Neuronal stem cell (in vitro differentiated cells): ENCODE measurements around the gene NME7.

Experiments
- DNase-seq: peaks from one replicate; pipeline ENCODE4 v3.0.0-alpha.2; 2013; ENCODE audit warnings: low spot score
- H2AFZ ChIP-seq: one replicate; pipeline ENCODE4 v1.6.1; 2013; ENCODE audit warnings: mild to moderate bottlenecking, low read length, inconsistent platforms
- H2AK5ac ChIP-seq: 2 replicates; pipeline ENCODE4 v1.6.1; 2013; ENCODE audit warnings: low read depth, mild to moderate bottlenecking, inconsistent platforms, low read length, moderate library complexity, mixed read lengths
- H2BK120ac ChIP-seq: 2 replicates; pipeline ENCODE4 v1.6.1; 2013; ENCODE audit warnings: low read depth, mild to moderate bottlenecking, inconsistent platforms, low read length, moderate library complexity, mixed read lengths
- H2BK12ac ChIP-seq: one replicate; pipeline ENCODE4 v1.6.1; 2013; ENCODE audit warnings: low read length, inconsistent platforms
- H2BK15ac ChIP-seq: 2 replicates; pipeline ENCODE4 v1.6.1; 2013; ENCODE audit warnings: mild to moderate bottlenecking, low read length, inconsistent platforms, mixed read lengths
- H2BK5ac ChIP-seq: one replicate; pipeline ENCODE4 v1.6.1; 2013; ENCODE audit warnings: inconsistent platforms, mild to moderate bottlenecking, low read length, moderate library complexity
- H3K14ac ChIP-seq: one replicate; pipeline ENCODE4 v1.6.1; 2013; ENCODE audit warnings: low read length, inconsistent platforms
- H3K18ac ChIP-seq: 2 replicates; pipeline ENCODE4 v1.6.1; 2013; ENCODE audit warnings: low read length, inconsistent platforms
- H3K23ac ChIP-seq: 2 replicates; pipeline ENCODE4 v1.6.1; 2013; ENCODE audit warnings: low read depth, mild to moderate bottlenecking, mixed read lengths, low read length, inconsistent platforms; ENCODE audit not compliant: poor library complexity
- H3K27ac ChIP-seq: replicated peaks from 3 replicates; pipeline ENCODE4 v1.5.1; 2013; ENCODE audit warnings: low read length, inconsistent platforms
- H3K27me3 ChIP-seq, 3 experiments: 2 replicates each; pipeline ENCODE4 v1.6.1; 2013; ENCODE audit warnings: low read length in 3 of 3, mild to moderate bottlenecking in 2 of 3, inconsistent platforms in 1 of 3, low read depth in 1 of 3, mixed read lengths in 1 of 3, moderate library complexity in 1 of 3; ENCODE audit not compliant: control insufficient read depth in 3 of 3, insufficient read depth in 3 of 3
- H3K36me3 ChIP-seq, 2 donors: replicated peaks in 1 of 2; 2 replicates each; pipeline ENCODE4 v1.6.1; 2013; ENCODE audit warnings: low read length in 2 of 2; ENCODE audit not compliant: control insufficient read depth in 2 of 2, insufficient read depth in 2 of 2
- H3K4ac ChIP-seq: 2 replicates; pipeline ENCODE4 v1.6.1; 2013; ENCODE audit warnings: inconsistent platforms, mild to moderate bottlenecking, low read length, moderate library complexity
- H3K4me1 ChIP-seq, 2 donors: 1 replicate in 1 of 2; 2 replicates in 1 of 2; pipeline ENCODE4 v1.6.1; 2013; ENCODE audit warnings: low read length in 2 of 2, low read depth in 1 of 2; ENCODE audit not compliant: control insufficient read depth in 2 of 2, insufficient read depth in 1 of 2
- H3K4me2 ChIP-seq: one replicate; pipeline ENCODE4 v1.6.1; 2013; ENCODE audit warnings: mild to moderate bottlenecking, low read length, inconsistent platforms; ENCODE audit not compliant: insufficient read depth, poor library complexity, severe bottlenecking
- H3K4me3 ChIP-seq, 2 donors: 2 replicates each; pipeline ENCODE4 v1.5.1; 2013; ENCODE audit warnings: low read length in 2 of 2, mild to moderate bottlenecking in 2 of 2, inconsistent platforms in 1 of 2, moderate library complexity in 1 of 2
- H3K79me1 ChIP-seq: one replicate; pipeline ENCODE4 v1.6.1; 2013; ENCODE audit warnings: low read depth, mild to moderate bottlenecking, inconsistent platforms, low read length, moderate library complexity
- H3K9ac ChIP-seq: one replicate; pipeline ENCODE4 v1.6.1; 2013; ENCODE audit warnings: mild to moderate bottlenecking, low read depth, low read length, inconsistent platforms; ENCODE audit not compliant: poor library complexity
- H3K9me3 ChIP-seq, 2 donors: replicated peaks in 1 of 2; 2 replicates each; pipeline versions ENCODE3 to v1.6.1; 2013; ENCODE audit warnings: low read length in 2 of 2, mild to moderate bottlenecking in 2 of 2, inconsistent platforms in 1 of 2, low read depth in 1 of 2, mixed read lengths in 1 of 2, moderate library complexity in 1 of 2; ENCODE audit not compliant: control insufficient read depth in 2 of 2, insufficient read depth in 1 of 2
- H4K8ac ChIP-seq: one replicate; pipeline ENCODE4 v1.6.1; 2013; ENCODE audit warnings: low read depth, mild to moderate bottlenecking, inconsistent platforms, low read length, moderate library complexity
- H4K91ac ChIP-seq: one replicate; pipeline ENCODE4 v1.6.1; 2013; ENCODE audit warnings: low read length, low read depth, mild to moderate bottlenecking, inconsistent platforms; ENCODE audit not compliant: poor library complexity
- WGBS, 2 donors: extraction: QIAGEN DNeasy Blood & Tissue Kit; methylation state at CpG; one replicate each; pipeline ENCODE4 v1.1.7; 2013; ENCODE audit warnings: missing lambda C conversion rate in 2 of 2, mixed read lengths in 1 of 2; ENCODE audit not compliant: insufficient read length in 2 of 2, insufficient replicate concordance in 1 of 2; ENCODE audit errors: extremely low coverage in 2 of 2; 5-methylcytosine and 5-hydroxymethylcytosine counted together

NME7 gene

DNA sequence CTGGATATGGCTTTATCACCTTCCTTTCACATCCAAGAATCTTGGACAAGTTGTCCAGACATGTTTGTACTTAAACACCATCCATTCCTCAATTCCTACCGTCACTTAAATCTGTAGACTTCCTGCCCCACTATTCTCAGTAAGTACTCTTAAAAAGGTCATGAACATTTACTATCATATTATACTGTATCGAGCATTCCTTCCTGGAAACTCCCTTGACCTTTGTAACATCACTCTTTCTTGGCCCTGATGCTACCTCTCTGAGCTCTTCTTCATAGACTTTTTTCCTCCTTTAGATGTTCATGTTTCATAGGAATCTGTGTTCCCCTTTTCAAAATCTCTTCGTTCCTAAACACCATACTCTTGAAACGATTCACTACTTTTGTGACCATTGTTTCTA is 15.9 kb upstream of the NME7 start:
- Histone ChIP-seq H3K36me3 (peaks cover 6 to 88% of the 10 kb centered on the region in 2 donors), H3K4me2 (no peak overlapping the region), H3K14ac (no peak overlapping the region), H2BK12ac (no peak overlapping the region), H3K9ac (no peak overlapping the region), H4K8ac (no peak overlapping the region), H2BK120ac (no peak overlapping the region), H2BK5ac (no peak overlapping the region), H3K23ac (no peak overlapping the region), H3K4ac (no peak overlapping the region), H3K79me1 (no peaks in the 10 kb centered on the region), H2AK5ac (no peak overlapping the region), H3K18ac (no peak overlapping the region), H2BK15ac (no peak overlapping the region), H4K91ac (no peak overlapping the region), H2AFZ (no peak overlapping the region), H3K27ac (no peak overlapping the region), H3K27me3 (no peaks in the 10 kb centered on the region), H3K4me1 (no peaks in the 10 kb centered on the region), H3K9me3 (no peaks in the 10 kb centered on the region), H3K4me3 (no peak overlapping the region)
- WGBS, 2 donors = no CpG with 5 or more reads among the region's 4 CpGs
- no peak for DNase-seq

DNA sequence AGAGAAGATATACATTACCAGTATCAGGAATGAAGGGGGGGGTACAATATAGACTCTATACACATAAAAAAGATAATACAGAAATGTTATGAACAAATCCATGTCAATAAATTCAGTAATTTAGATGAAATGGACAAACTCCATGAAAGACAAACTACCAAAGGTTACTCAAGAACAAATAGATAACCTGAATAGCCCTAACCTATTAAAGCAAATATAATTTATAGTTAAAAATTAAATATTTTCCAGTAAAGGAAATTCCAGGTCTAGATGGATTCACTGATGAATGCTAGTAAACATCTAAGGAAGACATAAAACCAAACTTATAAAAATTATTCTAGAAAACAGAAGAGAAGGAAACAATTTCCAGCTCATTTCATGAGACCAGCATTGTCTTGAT is 13.6 kb upstream of the NME7 start:
- Histone ChIP-seq H3K9ac (no peak overlapping the region), H3K4me2 (no peak overlapping the region), H3K18ac (no peak overlapping the region), H2AK5ac (no peak overlapping the region), H3K79me1 (no peaks in the 10 kb centered on the region), H3K23ac (no peak overlapping the region), H2BK5ac (no peak overlapping the region), H3K36me3 (peaks cover 8 to 91% of the 10 kb centered on the region in 2 donors), H3K9me3 (no peaks in the 10 kb centered on the region), H2BK15ac (no peak overlapping the region), H3K27ac (no peak overlapping the region), H4K91ac (no peak overlapping the region), H2AFZ (no peak overlapping the region), H3K4me3 (no peak overlapping the region), H3K14ac (no peak overlapping the region), H3K27me3 (no peaks in the 10 kb centered on the region), H2BK12ac (no peak overlapping the region), H3K4me1 (no peaks in the 10 kb centered on the region), H2BK120ac (no peak overlapping the region), H3K4ac (no peak overlapping the region), H4K8ac (no peak overlapping the region)
- no peak for DNase-seq

DNA sequence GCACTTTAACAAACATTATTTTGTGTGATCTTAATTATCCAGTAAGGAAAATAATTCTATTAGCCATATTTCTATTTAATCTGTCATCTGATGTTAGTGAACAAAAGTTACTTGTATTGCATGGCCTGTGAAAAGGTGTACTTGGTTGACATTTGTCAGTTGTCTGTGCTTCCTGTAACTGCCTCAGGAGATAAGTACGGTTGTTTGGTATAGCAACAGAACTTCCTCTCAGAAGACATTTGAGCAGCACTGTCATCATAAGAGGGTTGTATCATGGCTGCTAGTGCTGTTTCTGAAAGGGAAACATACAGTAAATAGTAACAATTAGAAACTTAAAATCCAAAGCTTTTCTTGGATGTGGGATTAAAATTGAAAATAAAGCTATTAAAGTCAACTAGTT is 3.8 kb upstream of the NME7 start:
- H2BK15ac ChIP-seq = no peak overlapping the region
- no peak overlapping the region for H2AK5ac ChIP-seq
- H4K8ac ChIP-seq = no peak overlapping the region
- H3K9me3 ChIP-seq = no peaks in the 10 kb centered on the region
- H2BK5ac ChIP-seq = no peak overlapping the region
- H3K4me2 ChIP-seq = no peak overlapping the region
- no peak overlapping the region for H3K14ac ChIP-seq
- H3K4me3 ChIP-seq = no peak overlapping the region
- H3K9ac ChIP-seq = no peak overlapping the region
- no peak overlapping the region for H3K23ac ChIP-seq
- H3K27ac ChIP-seq = no peak overlapping the region
- no peak for DNase-seq
- peaks cover 2 to 5% of the 10 kb centered on the region in 2 donors for H3K4me1 ChIP-seq
- no peak overlapping the region for H2BK120ac ChIP-seq
- no peak overlapping the region for H4K91ac ChIP-seq
- H3K79me1 ChIP-seq = peaks cover 4% of the 10 kb centered on the region
- no peak overlapping the region for H3K18ac ChIP-seq
- H3K4ac ChIP-seq = no peak overlapping the region
- peaks cover under 1 to 50% of the 10 kb centered on the region in 2 donors for H3K36me3 ChIP-seq
- H3K27me3 ChIP-seq = no peaks in the 10 kb centered on the region
- H2BK12ac ChIP-seq = no peak overlapping the region
- no peak overlapping the region for H2AFZ ChIP-seq
- no CpG with 5 or more reads among the region's 1 CpG for WGBS, 2 donors

- no peak for DNase-seq
- Histone ChIP-seq H3K14ac (peak overlapping the region; percentile 56), H2AK5ac (no peak overlapping the region), H2BK15ac (no peak overlapping the region), H3K4me3 (peak overlapping the region; percentile 72 to 87), H4K91ac (no peak overlapping the region), H3K4me1 (peaks cover 2 to 5% of the 10 kb centered on the region in 2 donors), H3K4ac (peak overlapping the region; percentile 93), H3K4me2 (peak overlapping the region; percentile 77), H4K8ac (no peak overlapping the region), H2AFZ (peak overlapping the region; percentile 89), H2BK120ac (no peak overlapping the region), H2BK5ac (peak overlapping the region; percentile 71), H3K9ac (peak overlapping the region; percentile 84), H3K27ac (peak overlapping the region; percentile 64), H2BK12ac (no peak overlapping the region), H3K27me3 (no peaks in the 10 kb centered on the region), H3K23ac (no peak overlapping the region), H3K9me3 (peaks cover 2 to 3% of the 10 kb centered on the region in 2 donors), H3K79me1 (peaks cover 4% of the 10 kb centered on the region), H3K18ac (peak overlapping the region; percentile 44), H3K36me3 (peaks cover 0 to 39% of the 10 kb centered on the region in 2 donors)
- WGBS, 2 donors = no CpG with 5 or more reads among the region's 16 CpGs
These were observed 791 bp upstream of the NME7 start for GRCh38 chr1:169368406-169368769.
